Nephron (organoid): Measurements from ENCODE around the gene MMP14.
"Not testable (repeated sequence)": the region's sequence is repeated elsewhere in the genome, so short reads cannot be mapped to it uniquely, and the experiment has no call there.

Experiments
- H3K27ac Mint-ChIP-seq, 3 experiments: 2 replicates each; pipeline ENCODE4 v1.8.0; 2020; ENCODE audit warnings: mixed read lengths in 3 of 3, mild to moderate bottlenecking in 2 of 3, moderate library complexity in 1 of 3
- H3K27me3 Mint-ChIP-seq: 2 replicates; pipeline ENCODE4 v1.8.0; 2021; ENCODE audit warnings: low read depth, mild to moderate bottlenecking, moderate library complexity, mixed read lengths
- H3K36me3 Mint-ChIP-seq: 2 replicates; pipeline ENCODE4 v1.8.0; 2020; ENCODE audit warnings: low read depth, mixed read lengths
- H3K4me1 Mint-ChIP-seq: 2 replicates; pipeline ENCODE4 v1.8.0; 2020; ENCODE audit warnings: mixed read lengths
- H3K4me3 Mint-ChIP-seq, 3 experiments: 2 replicates each; pipeline ENCODE4 v1.8.0; 2020; ENCODE audit warnings: mild to moderate bottlenecking in 3 of 3, mixed read lengths in 3 of 3, moderate library complexity in 2 of 3
- H3K9me3 Mint-ChIP-seq: 2 replicates; pipeline ENCODE4 v1.8.0; 2020; ENCODE audit warnings: mixed read lengths
- CTCF ChIP-seq, 3 experiments: fragments of 200-600 bp; sonication (generic); IDR thresholded peaks; one replicate each; pipeline ENCODE4 v1.5.0; 2021; ENCODE audit warnings: antibody characterized with exemption in 3 of 3; ENCODE audit not compliant: unreplicated experiment in 3 of 3

Gene MMP14

GRCh38 chr14:22824711-22825359, 11.6 kb upstream of the MMP14 start:
- Mint-ChIP-seq H3K9me3 (no peaks in the 10 kb centered on the region), H3K27ac (peak overlapping the region; percentile 51 to 86 (median 81)), H3K27me3 (peaks cover 7% of the 10 kb centered on the region), H3K4me1 (peaks cover 43% of the 10 kb centered on the region), H3K36me3 (no peaks in the 10 kb centered on the region), H3K4me3 (peak overlapping the region; percentile 19 to 45 (median 41))
- no peak for TF ChIP-seq CTCF (IDR thresholded peaks at IDR 0.05; ENCODE audit: unreplicated experiment in 3 of 3)

GRCh38 chr14:22829076-22829660, 7.2 kb upstream of the MMP14 start:
- H3K27me3 Mint-ChIP-seq, H3K9me3 Mint-ChIP-seq: not testable (repeated sequence)
- Mint-ChIP-seq H3K27ac (peak overlapping the region; percentile 58 to 95 (median 90)), H3K4me3 (peak overlapping the region; percentile 84 to 96 (median 85)), H3K36me3 (peaks cover 11% of the 10 kb centered on the region), H3K4me1 (peaks cover 27% of the 10 kb centered on the region)

- Mint-ChIP-seq H3K27me3 (peaks cover 7% of the 10 kb centered on the region), H3K9me3 (no peaks in the 10 kb centered on the region), H3K27ac (peak within 1 kb of the TSS; percentile 58 to 95 (median 90)), H3K36me3 (peaks cover 11% of the 10 kb centered on the region), H3K4me1 (peaks cover 24% of the 10 kb centered on the region), H3K4me3 (peak within 1 kb of the TSS; percentile 84 to 96 (median 85))
- TF ChIP-seq CTCF (IDR thresholded peaks at IDR 0.05; ENCODE audit: unreplicated experiment in 3 of 3): no peak
These were observed 6.5 kb upstream of the MMP14 start, which contains the start of gene MRPL52 for GRCh38 chr14:22829661-22830442. MRPL52 (plus strand) TSS chr14:22829887; CDS start chr14:22829913, 26 bp downstream.

GRCh38 chr14:22830443-22831010, 5.9 kb upstream of the MMP14 start:
- Mint-ChIP-seq H3K27ac (peak overlapping the region; percentile 58 to 95 (median 90)), H3K27me3 (peaks cover 7% of the 10 kb centered on the region), H3K36me3 (peaks cover 15% of the 10 kb centered on the region), H3K4me1 (peaks cover 23% of the 10 kb centered on the region), H3K4me3 (peak overlapping the region; percentile 84 to 96 (median 85)), H3K9me3 (no peaks in the 10 kb centered on the region)
- TF ChIP-seq CTCF (IDR thresholded peaks at IDR 0.05; ENCODE audit: unreplicated experiment in 3 of 3): no peak

- Mint-ChIP-seq H3K4me3 (peak overlapping the region; percentile 95 to 99 (median 97)), H3K36me3 (peaks cover 25% of the 10 kb centered on the region), H3K4me1 (peaks cover 26% of the 10 kb centered on the region)
These were observed 880 bp upstream of the MMP14 start for GRCh38 chr14:22835505-22835904.

More at GRCh38 chr14:22835505-22835904, 880 bp upstream of the MMP14 start:
- TF ChIP-seq CTCF (IDR thresholded peaks at IDR 0.05; ENCODE audit: unreplicated experiment in 3 of 3): no peak
- peak overlapping the region; percentile 99 to 100 (median 99) for H3K27ac Mint-ChIP-seq
- H3K9me3 Mint-ChIP-seq: no peaks in the 10 kb centered on the region
- H3K27me3 Mint-ChIP-seq: no peaks in the 10 kb centered on the region
